K562 (cell line): ENCODE data around the gene RHOF. TPM values are rescaled to one million over a fixed set of nuclear protein-coding genes. Genes with fewer than 3 reads are reported as not detected.

ENCODE experiments used
- CEBPG ChIP-seq, 3 experiments: fragments of 200-800 bp in 1 of 3; sonication (Bioruptor generic) in 1 of 3; sonication (generic) in 1 of 3; formaldehyde crosslinking in 1 of 3; IDR thresholded peaks in 2 of 3; conservative IDR thresholded peaks in 1 of 3; 2 replicates each; pipeline versions ENCODE4 v1.6.1 to v1.8.0; 2016 to 2022; ENCODE audit warnings: missing compliant biosample characterization in 2 of 3, missing genetic modification characterization in 2 of 3, mild to moderate bottlenecking in 1 of 3, missing genetic modification reagents in 1 of 3
- ETS2 ChIP-seq: IDR thresholded peaks from 2 replicates; pipeline ENCODE4 v1.6.1; 2016; ENCODE audit warnings: borderline replicate concordance, missing genetic modification characterization, mild to moderate bottlenecking, moderate library complexity, missing compliant biosample characterization; ENCODE audit not compliant: poor library complexity, severe bottlenecking
- ILF3 ChIP-seq: fragments of 450-650 bp; IDR thresholded peaks from 2 replicates; pipeline ENCODE4 v1.6.1; 2018; ENCODE audit warnings: antibody characterized with exemption, mild to moderate bottlenecking, moderate library complexity, borderline replicate concordance
- JUND ChIP-seq, 2 experiments: IDR thresholded peaks; 2 replicates in 1 of 2; 3 replicates in 1 of 2; pipeline ENCODE4 v1.6.1; 2011; ENCODE audit warnings: borderline replicate concordance in 2 of 2, low read depth in 2 of 2, low read length in 2 of 2, improper control_type of control experiment in 1 of 2, missing biosample characterization in 1 of 2, missing genetic modification characterization in 1 of 2, missing genetic modification reagents in 1 of 2
- KDM5B ChIP-seq: fragments of 200-600 bp; sonication (generic); IDR thresholded peaks from 2 replicates; pipeline ENCODE4 v1.6.1; 2012; ENCODE audit warnings: low read depth, mild to moderate bottlenecking, moderate library complexity, low read length, control low read depth, inconsistent platforms; ENCODE audit not compliant: insufficient replicate concordance
- MAFK ChIP-seq: IDR thresholded peaks from 2 replicates; pipeline ENCODE4 v1.6.1; 2011; ENCODE audit warnings: low read length, improper control_type of control experiment
- NONO ChIP-seq, 2 experiments: fragments of 200-400 bp in 1 of 2; fragments of 450-650 bp in 1 of 2; formaldehyde crosslinking in 1 of 2; IDR thresholded peaks; 2 replicates each; pipeline ENCODE4 v1.6.1; 2017; ENCODE audit warnings: low read depth in 2 of 2, mild to moderate bottlenecking in 2 of 2, moderate library complexity in 2 of 2, low read length in 1 of 2
- PRPF4 ChIP-seq: fragments of 200-400 bp; formaldehyde crosslinking; IDR thresholded peaks from one replicate; pipeline ENCODE4 v1.6.1; 2017; ENCODE audit warnings: low read length, low read depth, mild to moderate bottlenecking; ENCODE audit not compliant: insufficient read depth, poor library complexity, severe bottlenecking
- RCOR1 ChIP-seq, 2 experiments: IDR thresholded peaks; 2 replicates each; pipeline ENCODE4 v1.6.1; 2012; ENCODE audit warnings: low read depth in 2 of 2, low read length in 2 of 2, borderline replicate concordance in 1 of 2, improper control_type of control experiment in 1 of 2
- ZNF121 ChIP-seq: sonication (generic); formaldehyde crosslinking; conservative IDR thresholded peaks from 2 replicates; pipeline ENCODE4 v1.8.0; 2022; ENCODE audit warnings: missing genetic modification reagents
- ZNF3 ChIP-seq: fragments of 250-450 bp; sonication (Bioruptor Pico); IDR thresholded peaks from 2 replicates; pipeline ENCODE4 v1.5.0; 2021; ENCODE audit warnings: mild to moderate bottlenecking, moderate library complexity
- ZNF551 ChIP-seq: fragments of 250-450 bp; sonication (Bioruptor Pico); IDR thresholded peaks from 2 replicates; pipeline ENCODE4 v1.5.0; 2021; ENCODE audit warnings: mild to moderate bottlenecking, moderate library complexity
- ZNF778 ChIP-seq: fragments of 450-650 bp; formaldehyde crosslinking; IDR thresholded peaks from 2 replicates; pipeline ENCODE4 v1.4.0; 2020; ENCODE audit warnings: mild to moderate bottlenecking, moderate library complexity
- polyA plus RNA-seq, 8 experiments: library from polyadenylated mRNA; depleted of rRNA in 4 of 8; stranded (reverse) in 5 of 8; unstranded in 3 of 8; fragments of >200 nt; fragmentation: Nextera tagmentation in 2 of 8; fragmentation: Illumina TruSeq in 1 of 8; extraction: Ambion mirVana in 2 of 8; extraction: Trizol in 1 of 8; gene quantifications; 2 replicates each; pipeline versions ENCODE4 v1.2.1 to v1.2.3, GENCODE V29; 2011 to 2014; ENCODE audit warnings: inconsistent platforms in 1 of 8, missing spikeins in 1 of 8
- total RNA-seq, 7 experiments: library from RNA; depleted of rRNA in 6 of 7; stranded (reverse); fragments of >200 nt in 6 of 7; fragmentation: Illumina TruSeq in 2 of 7; extraction: Trizol in 2 of 7; gene quantifications; 2 replicates each; pipeline versions ENCODE4 v1.2.1 to v1.2.3, GENCODE V29; 2011 to 2021; ENCODE audit warnings: low replicate concordance in 1 of 7
- TF ChIP-seq, protein P1 (sequence below): IDR thresholded peaks from 2 replicates; pipeline ENCODE4 v1.6.1; 2016; ENCODE audit warnings: missing genetic modification characterization, missing compliant biosample characterization
- TF ChIP-seq, protein P2 (sequence below): fragments of 450-650 bp; IDR thresholded peaks from 2 replicates; pipeline ENCODE4 v1.6.1; 2016; ENCODE audit warnings: low read depth

RHOF gene
- total and polyA plus RNA-seq, 9 of the 15 experiments (the other 6 are each of a cell fraction or from before 2014, with no cell fraction given) = 0.13 to 10.1 (median 4.0) TPM

- no peak for TF ChIP-seq KDM5B
- TF ChIP-seq, protein P1, sequence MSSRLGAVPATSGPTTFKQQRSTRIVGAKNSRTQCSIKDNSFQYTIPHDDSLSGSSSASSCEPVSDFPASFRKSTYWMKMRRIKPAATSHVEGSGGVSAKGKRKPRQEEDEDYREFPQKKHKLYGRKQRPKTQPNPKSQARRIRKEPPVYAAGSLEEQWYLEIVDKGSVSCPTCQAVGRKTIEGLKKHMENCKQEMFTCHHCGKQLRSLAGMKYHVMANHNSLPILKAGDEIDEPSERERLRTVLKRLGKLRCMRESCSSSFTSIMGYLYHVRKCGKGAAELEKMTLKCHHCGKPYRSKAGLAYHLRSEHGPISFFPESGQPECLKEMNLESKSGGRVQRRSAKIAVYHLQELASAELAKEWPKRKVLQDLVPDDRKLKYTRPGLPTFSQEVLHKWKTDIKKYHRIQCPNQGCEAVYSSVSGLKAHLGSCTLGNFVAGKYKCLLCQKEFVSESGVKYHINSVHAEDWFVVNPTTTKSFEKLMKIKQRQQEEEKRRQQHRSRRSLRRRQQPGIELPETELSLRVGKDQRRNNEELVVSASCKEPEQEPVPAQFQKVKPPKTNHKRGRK (tag) = no peak
- TF ChIP-seq NONO (IDR thresholded peaks at IDR 0.05; ENCODE audit: low read depth in 2 of 2, low read length in 1 of 2) = peak in 1 of 2 experiments; percentile 71; a peak in 1 of 4 replicates
- TF ChIP-seq ILF3 = 0 out of 2 replicates have a peak, but pooled peaks have one; percentile 52
- TF ChIP-seq RCOR1 (IDR thresholded peaks at IDR 0.05; ENCODE audit: borderline replicate concordance in 1 of 2, low read depth in 2 of 2, low read length in 2 of 2) = peak in 1 of 2 experiments; percentile 86; a peak in 2 of 4 replicates
- TF ChIP-seq, protein P2, sequence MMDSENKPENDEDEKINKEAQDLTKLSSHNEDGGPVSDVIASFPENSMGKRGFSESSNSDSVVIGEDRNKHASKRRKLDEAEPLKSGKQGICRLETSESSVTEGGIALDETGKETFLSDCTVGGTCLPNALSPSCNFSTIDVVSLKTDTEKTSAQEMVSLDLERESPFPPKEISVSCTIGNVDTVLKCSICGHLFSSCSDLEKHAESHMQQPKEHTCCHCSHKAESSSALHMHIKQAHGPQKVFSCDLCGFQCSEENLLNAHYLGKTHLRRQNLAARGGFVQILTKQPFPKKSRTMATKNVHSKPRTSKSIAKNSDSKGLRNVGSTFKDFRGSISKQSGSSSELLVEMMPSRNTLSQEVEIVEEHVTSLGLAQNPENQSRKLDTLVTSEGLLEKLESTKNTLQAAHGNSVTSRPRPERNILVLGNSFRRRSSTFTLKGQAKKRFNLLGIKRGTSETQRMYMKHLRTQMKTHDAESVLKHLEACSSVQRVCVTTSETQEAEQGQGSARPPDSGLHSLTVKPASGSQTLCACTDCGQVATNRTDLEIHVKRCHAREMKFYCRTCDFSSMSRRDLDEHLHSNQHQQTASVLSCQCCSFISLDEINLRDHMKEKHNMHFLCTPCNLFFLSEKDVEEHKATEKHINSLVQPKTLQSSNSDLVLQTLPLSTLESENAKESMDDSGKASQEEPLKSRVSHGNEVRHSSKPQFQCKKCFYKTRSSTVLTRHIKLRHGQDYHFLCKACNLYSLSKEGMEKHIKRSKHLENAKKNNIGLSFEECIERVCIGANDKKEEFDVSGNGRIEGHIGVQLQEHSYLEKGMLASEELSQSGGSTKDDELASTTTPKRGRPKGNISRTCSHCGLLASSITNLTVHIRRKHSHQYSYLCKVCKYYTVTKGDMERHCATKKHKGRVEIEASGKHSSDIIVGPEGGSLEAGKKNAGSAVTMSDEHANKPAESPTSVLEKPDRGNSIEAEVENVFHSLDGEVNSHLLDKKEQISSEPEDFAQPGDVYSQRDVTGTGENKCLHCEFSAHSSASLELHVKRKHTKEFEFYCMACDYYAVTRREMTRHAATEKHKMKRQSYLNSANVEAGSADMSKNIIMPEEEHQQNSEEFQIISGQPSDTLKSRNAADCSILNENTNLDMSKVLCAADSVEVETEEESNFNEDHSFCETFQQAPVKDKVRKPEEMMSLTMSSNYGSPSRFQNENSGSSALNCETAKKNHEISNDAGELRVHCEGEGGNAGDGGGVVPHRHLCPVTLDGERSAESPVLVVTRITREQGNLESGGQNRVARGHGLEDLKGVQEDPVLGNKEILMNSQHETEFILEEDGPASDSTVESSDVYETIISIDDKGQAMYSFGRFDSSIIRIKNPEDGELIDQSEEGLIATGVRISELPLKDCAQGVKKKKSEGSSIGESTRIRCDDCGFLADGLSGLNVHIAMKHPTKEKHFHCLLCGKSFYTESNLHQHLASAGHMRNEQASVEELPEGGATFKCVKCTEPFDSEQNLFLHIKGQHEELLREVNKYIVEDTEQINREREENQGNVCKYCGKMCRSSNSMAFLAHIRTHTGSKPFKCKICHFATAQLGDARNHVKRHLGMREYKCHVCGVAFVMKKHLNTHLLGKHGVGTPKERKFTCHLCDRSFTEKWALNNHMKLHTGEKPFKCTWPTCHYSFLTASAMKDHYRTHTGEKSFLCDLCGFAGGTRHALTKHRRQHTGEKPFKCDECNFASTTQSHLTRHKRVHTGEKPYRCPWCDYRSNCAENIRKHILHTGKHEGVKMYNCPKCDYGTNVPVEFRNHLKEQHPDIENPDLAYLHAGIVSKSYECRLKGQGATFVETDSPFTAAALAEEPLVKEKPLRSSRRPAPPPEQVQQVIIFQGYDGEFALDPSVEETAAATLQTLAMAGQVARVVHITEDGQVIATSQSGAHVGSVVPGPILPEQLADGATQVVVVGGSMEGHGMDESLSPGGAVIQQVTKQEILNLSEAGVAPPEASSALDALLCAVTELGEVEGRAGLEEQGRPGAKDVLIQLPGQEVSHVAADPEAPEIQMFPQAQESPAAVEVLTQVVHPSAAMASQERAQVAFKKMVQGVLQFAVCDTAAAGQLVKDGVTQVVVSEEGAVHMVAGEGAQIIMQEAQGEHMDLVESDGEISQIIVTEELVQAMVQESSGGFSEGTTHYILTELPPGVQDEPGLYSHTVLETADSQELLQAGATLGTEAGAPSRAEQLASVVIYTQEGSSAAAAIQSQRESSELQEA = no peak
- TF ChIP-seq ZNF121 (CRISPR knock-in tag) = peak; percentile 17; the same call in 1 of the 2 replicates
- TF ChIP-seq CEBPG (CRISPR knock-in tag; IDR thresholded peaks at IDR 0.05) = peak; percentile 38; the same call in 1 of the 2 replicates
- no peak for TF ChIP-seq CEBPG (tag; conservative IDR thresholded peaks at IDR 0.05 in 1 of 2, IDR thresholded peaks at IDR 0.05 in 1 of 2)
- no peak for TF ChIP-seq ETS2 (tag)
- TF ChIP-seq ZNF778 (CRISPR knock-in tag) = no peak
- no peak for TF ChIP-seq ZNF3 (CRISPR knock-in tag)
- TF ChIP-seq PRPF4 = no peak
- TF ChIP-seq ZNF551 = no peak
- no peak for TF ChIP-seq MAFK
- TF ChIP-seq JUND (IDR thresholded peaks at IDR 0.05; ENCODE audit: borderline replicate concordance, low read depth, low read length) = peak; percentile 70
- peak; percentile 12; the same call in 1 of the 3 replicates for TF ChIP-seq JUND (tag; IDR thresholded peaks at IDR 0.05; ENCODE audit: borderline replicate concordance, low read depth, low read length)
Observed at GRCh38 chr12:121793838-121794533, 498 bp upstream of the RHOF start (continued).
